SJCRH30 (cell line): ENCODE data around the gene DDX18. TPM values are rescaled to one million over a fixed set of nuclear protein-coding genes. Genes with fewer than 3 reads are reported as not detected.

Source experiments
- DNase-seq, 2 experiments: peaks; one replicate each; pipeline ENCODE4 v3.0.0-alpha.2; 2015 to 2020
- H3K27ac ChIP-seq: fragments of 250-450 bp; sonication (Bioruptor Pico); 2 replicates; pipeline ENCODE4 v1.5.1; 2020; ENCODE audit warnings: mild to moderate bottlenecking, moderate library complexity
- H3K27me3 ChIP-seq: fragments of 250-450 bp; sonication (Bioruptor Pico); 2 replicates; pipeline ENCODE4 v1.5.1; 2020; ENCODE audit warnings: mild to moderate bottlenecking, moderate library complexity
- H3K36me3 ChIP-seq: fragments of 250-450 bp; sonication (Bioruptor Pico); 2 replicates; pipeline ENCODE4 v1.5.1; 2020; ENCODE audit warnings: mild to moderate bottlenecking, moderate library complexity
- H3K4me1 ChIP-seq: fragments of 250-450 bp; sonication (Bioruptor Pico); 2 replicates; pipeline ENCODE4 v1.5.1; 2020; ENCODE audit warnings: mild to moderate bottlenecking, moderate library complexity
- H3K4me3 ChIP-seq: fragments of 250-450 bp; sonication (Bioruptor Pico); 2 replicates; pipeline ENCODE4 v1.5.1; 2020; ENCODE audit warnings: mild to moderate bottlenecking, moderate library complexity
- H3K9me3 ChIP-seq: fragments of 250-450 bp; sonication (Bioruptor Pico); replicated peaks from 2 replicates; pipeline ENCODE4 v1.5.1; 2020; ENCODE audit warnings: mild to moderate bottlenecking, moderate library complexity
- total RNA-seq: library from RNA; depleted of rRNA; stranded (reverse); fragments of >200 nt; shearing (Covaris generic); gene quantifications from 2 replicates; pipeline ENCODE4 v1.2.3, GENCODE V29; 2014; rRNA removed

Gene DDX18
- total RNA-seq, 1 experiment from 2014 or later = 124 TPM

DNA sequence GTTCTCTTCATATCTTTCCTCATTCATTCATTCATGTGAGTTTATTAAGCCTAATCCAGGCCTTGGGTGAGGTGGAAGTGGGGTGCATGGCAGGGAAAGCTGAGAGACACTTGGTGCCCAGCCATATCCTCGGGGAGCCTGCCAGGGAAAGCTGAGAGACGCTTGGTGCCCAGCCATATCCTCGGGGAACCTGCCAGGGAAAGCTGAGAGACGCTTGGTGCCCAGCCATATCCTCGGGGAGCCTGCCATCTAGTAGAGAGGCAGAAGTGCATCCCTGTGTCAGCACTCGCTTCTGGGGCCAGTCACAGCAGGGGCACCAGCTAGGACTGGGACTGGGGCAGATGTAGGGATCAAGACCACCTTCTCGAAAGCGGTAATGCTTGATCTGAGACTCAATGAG is 39.4 kb downstream of the DDX18 start:
- Histone ChIP-seq H3K4me1 (peaks cover 4% of the 10 kb centered on the region; the same call in 1 of the 2 replicates), H3K27me3 (peaks cover 8% of the 10 kb centered on the region), H3K27ac (no peak overlapping the region), H3K9me3 (no peaks in the 10 kb centered on the region), H3K36me3 (no peaks in the 10 kb centered on the region), H3K4me3 (no peak overlapping the region)
- no peak for DNase-seq

GRCh38 chr2:117854610-117855009 is 40.1 kb downstream of the DDX18 start:
- H3K4me1 ChIP-seq = peaks cover 4% of the 10 kb centered on the region; the same call in 1 of the 2 replicates
- H3K4me3 ChIP-seq = no peak overlapping the region
- H3K27ac ChIP-seq = no peak overlapping the region
- no peaks in the 10 kb centered on the region for H3K9me3 ChIP-seq
- H3K27me3 ChIP-seq = peaks cover 8% of the 10 kb centered on the region
- no peak for DNase-seq
- H3K36me3 ChIP-seq = no peaks in the 10 kb centered on the region

- H3K36me3 ChIP-seq = no peaks in the 10 kb centered on the region
- no peak overlapping the region for H3K4me3 ChIP-seq
- peaks cover 8% of the 10 kb centered on the region for H3K27me3 ChIP-seq
- H3K4me1 ChIP-seq = peaks cover 4% of the 10 kb centered on the region; the same call in 1 of the 2 replicates
- H3K27ac ChIP-seq = no peak overlapping the region
- DNase-seq = no peak
- H3K9me3 ChIP-seq = no peaks in the 10 kb centered on the region
These were observed 41.4 kb downstream of the DDX18 start for GRCh38 chr2:117855886-117856285.

- H3K4me3 ChIP-seq = no peak overlapping the region
- H3K9me3 ChIP-seq = no peaks in the 10 kb centered on the region
- peak; percentile 13 to 19 for DNase-seq
- peaks cover 8% of the 10 kb centered on the region for H3K27me3 ChIP-seq
- H3K36me3 ChIP-seq = no peaks in the 10 kb centered on the region
- H3K27ac ChIP-seq = no peak overlapping the region
- H3K4me1 ChIP-seq = peaks cover 4% of the 10 kb centered on the region; the same call in 1 of the 2 replicates
These were observed 42.1 kb downstream of the DDX18 start for GRCh38 chr2:117856415-117857210.

- Histone ChIP-seq H3K27me3 (peaks cover 3% of the 10 kb centered on the region; the same call in 1 of the 2 replicates), H3K27ac (no peak overlapping the region), H3K4me3 (no peak overlapping the region), H3K4me1 (peaks cover 4% of the 10 kb centered on the region; the same call in 1 of the 2 replicates), H3K9me3 (no peaks in the 10 kb centered on the region), H3K36me3 (no peaks in the 10 kb centered on the region)
- no peak for DNase-seq
These were observed 43.8 kb downstream of the DDX18 start for GRCh38 chr2:117858336-117858735.

DNA sequence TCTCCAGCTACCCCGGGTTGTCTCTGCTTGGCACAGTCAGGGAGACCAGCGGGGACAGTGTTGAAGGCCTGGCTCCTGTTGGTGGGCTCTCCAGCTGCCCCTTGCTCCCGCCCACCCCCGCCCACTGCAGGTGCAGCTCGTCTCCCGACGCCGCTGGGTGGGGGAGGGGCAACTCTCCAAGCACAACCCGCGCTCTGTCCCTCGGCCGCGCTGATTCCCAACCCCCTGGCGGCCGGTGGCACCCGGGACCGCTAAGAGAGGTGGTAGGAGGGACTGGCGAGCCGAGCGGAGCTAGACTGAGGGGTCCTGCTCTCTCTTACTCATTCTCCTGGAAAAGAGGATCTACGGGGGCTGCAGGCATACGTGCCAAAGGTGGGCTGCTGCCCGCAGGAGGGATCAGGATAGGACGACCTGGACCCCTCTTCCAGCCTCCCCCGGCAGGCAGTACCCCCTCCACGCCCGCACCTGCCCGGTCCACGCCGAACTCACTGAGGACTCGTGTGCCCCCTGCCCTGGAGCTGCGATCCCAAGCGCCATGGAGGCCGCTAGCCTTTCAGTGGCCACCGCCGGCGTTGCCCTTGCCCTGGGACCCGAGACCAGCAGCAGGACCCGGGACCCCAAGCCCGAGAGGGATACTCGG is 44.5 kb downstream of the DDX18 start:
- Histone ChIP-seq H3K4me1 (peaks cover 4% of the 10 kb centered on the region; the same call in 1 of the 2 replicates), H3K9me3 (no peaks in the 10 kb centered on the region), H3K4me3 (no peak overlapping the region), H3K27ac (no peak overlapping the region), H3K36me3 (no peaks in the 10 kb centered on the region), H3K27me3 (no peaks in the 10 kb centered on the region)
- DNase-seq = no peak

GRCh38 chr2:117859532-117859911 is 45.0 kb downstream of the DDX18 start:
- H3K36me3 ChIP-seq = no peaks in the 10 kb centered on the region
- H3K27ac ChIP-seq = no peak overlapping the region
- H3K9me3 ChIP-seq = no peaks in the 10 kb centered on the region
- DNase-seq = no peak
- peaks cover 4% of the 10 kb centered on the region; the same call in 1 of the 2 replicates for H3K4me1 ChIP-seq
- H3K4me3 ChIP-seq = no peak overlapping the region
- H3K27me3 ChIP-seq = no peaks in the 10 kb centered on the region

GRCh38 chr2:117859924-117860647 is 45.6 kb downstream of the DDX18 start:
- no peak overlapping the region for H3K27ac ChIP-seq
- H3K4me3 ChIP-seq = no peak overlapping the region
- H3K4me1 ChIP-seq = peaks cover 4% of the 10 kb centered on the region; the same call in 1 of the 2 replicates
- H3K27me3 ChIP-seq = no peaks in the 10 kb centered on the region
- H3K9me3 ChIP-seq = no peaks in the 10 kb centered on the region
- H3K36me3 ChIP-seq = no peaks in the 10 kb centered on the region
- DNase-seq = no peak

DNA sequence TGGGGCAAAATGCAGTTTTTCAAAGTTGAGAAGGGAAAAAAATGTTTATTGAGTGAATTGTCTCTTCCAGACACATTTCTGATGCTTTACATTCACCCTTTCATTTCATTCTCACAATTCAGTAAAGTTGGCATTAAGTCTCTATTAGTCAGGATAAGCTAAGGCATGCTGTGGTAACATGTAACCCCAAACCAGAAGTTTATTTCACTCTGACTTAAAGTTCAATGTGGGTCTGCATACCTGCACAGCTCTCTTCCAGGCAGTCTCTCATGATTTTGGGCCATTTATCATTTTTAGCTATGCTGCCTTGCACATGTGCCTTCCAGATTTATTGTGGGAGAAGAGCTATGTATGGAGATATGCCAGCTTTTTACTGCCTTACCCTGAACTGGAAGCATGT is 48.0 kb downstream of the DDX18 start:
- no peak for DNase-seq

GRCh38 chr2:117875786-117876185 is 61.3 kb downstream of the DDX18 start:
- H3K27me3 ChIP-seq = no peaks in the 10 kb centered on the region
- no peak for DNase-seq
- no peaks in the 10 kb centered on the region for H3K36me3 ChIP-seq
- no peak overlapping the region for H3K4me3 ChIP-seq
- H3K27ac ChIP-seq = no peak overlapping the region
- H3K4me1 ChIP-seq = no peaks in the 10 kb centered on the region
- no peaks in the 10 kb centered on the region for H3K9me3 ChIP-seq

More for the DNA sequence above, 48.0 kb downstream of the DDX18 start:
- no peak overlapping the region for H3K27ac ChIP-seq
- H3K27me3 ChIP-seq = no peaks in the 10 kb centered on the region
- no peaks in the 10 kb centered on the region for H3K4me1 ChIP-seq
- no peaks in the 10 kb centered on the region for H3K9me3 ChIP-seq
- H3K4me3 ChIP-seq = no peak overlapping the region
- no peaks in the 10 kb centered on the region for H3K36me3 ChIP-seq

- no peaks in the 10 kb centered on the region for H3K9me3 ChIP-seq
- DNase-seq = no peak
- no peaks in the 10 kb centered on the region for H3K27me3 ChIP-seq
- no peaks in the 10 kb centered on the region for H3K4me1 ChIP-seq
- no peaks in the 10 kb centered on the region for H3K36me3 ChIP-seq
- no peak overlapping the region for H3K27ac ChIP-seq
- H3K4me3 ChIP-seq = no peak overlapping the region
These were observed 64.5 kb downstream of the DDX18 start for GRCh38 chr2:117879003-117879402.

Other genes with a start within 250 kb of the DDX18 start
- 18.3 and 19.0 TPM in 2 replicates for gene CCDC93, start 199.4 kb downstream of the DDX18 start, total RNA-seq